Stromal cell of bone marrow (primary cell): ENCODE measurements around the gene CCN6.
"Not testable (repeated sequence)": the region's sequence is repeated elsewhere in the genome, so short reads cannot be mapped to it uniquely, and the experiment has no call there.

Experiments
- DNase-seq: peaks from one replicate; pipeline ENCODE4 v3.0.0-alpha.2; 2012; ENCODE audit warnings: low read depth

Gene CCN6

GRCh38 chr6:112030206-112030960, 23.5 kb upstream of the CCN6 start:
- no peak for DNase-seq

DNA sequence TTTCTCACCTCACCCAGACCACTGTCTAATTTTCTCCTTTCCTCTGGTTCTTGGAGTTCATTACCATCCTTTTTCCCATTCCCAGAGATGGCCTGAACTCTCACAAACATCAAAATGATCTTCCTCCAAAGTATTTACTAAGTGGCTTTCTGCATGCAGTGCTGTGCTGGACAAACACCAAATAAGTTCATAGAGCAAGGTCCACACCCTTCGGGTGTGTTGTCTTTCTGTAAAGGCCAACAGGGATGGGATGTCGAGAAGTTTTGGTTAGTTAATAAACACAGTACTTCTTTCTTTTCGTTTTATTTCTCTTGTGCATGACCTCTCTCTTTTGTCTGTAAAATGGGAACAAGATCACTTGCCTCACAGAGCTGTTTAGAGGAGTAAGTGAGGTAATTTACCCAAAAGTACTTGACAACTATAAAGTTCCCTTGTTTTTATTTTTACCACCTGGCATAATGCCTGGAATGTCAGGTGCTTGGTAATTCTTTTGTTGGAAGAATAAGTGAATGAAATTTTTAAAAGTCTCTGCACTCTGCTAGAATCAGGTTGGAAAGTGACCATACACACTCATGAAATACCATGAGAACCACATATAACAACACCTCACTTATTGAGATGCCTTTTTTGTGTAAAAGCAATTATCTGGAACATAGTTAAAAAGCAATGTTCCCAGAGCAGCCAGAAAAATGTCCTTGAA, 22.8 kb upstream of the CCN6 start:
- no peak for DNase-seq

- no peak for DNase-seq
Measured at GRCh38 chr6:112031960-112032359, 21.9 kb upstream of the CCN6 start.

GRCh38 chr6:112032728-112033127, 21.2 kb upstream of the CCN6 start:
- DNase-seq = no peak

- DNase-seq = no peak
Measured at GRCh38 chr6:112033791-112034615, 19.9 kb upstream of the CCN6 start.

- DNase-seq = no peak
Measured at GRCh38 chr6:112034616-112034995, 19.3 kb upstream of the CCN6 start.

GRCh38 chr6:112036088-112036637, 17.7 kb upstream of the CCN6 start:
- peak; percentile 26 for DNase-seq

GRCh38 chr6:112037783-112038216, 16.1 kb upstream of the CCN6 start:
- DNase-seq = peak; percentile 97

GRCh38 chr6:112038268-112038667, 15.6 kb upstream of the CCN6 start:
- peak; percentile 28 for DNase-seq

DNA sequence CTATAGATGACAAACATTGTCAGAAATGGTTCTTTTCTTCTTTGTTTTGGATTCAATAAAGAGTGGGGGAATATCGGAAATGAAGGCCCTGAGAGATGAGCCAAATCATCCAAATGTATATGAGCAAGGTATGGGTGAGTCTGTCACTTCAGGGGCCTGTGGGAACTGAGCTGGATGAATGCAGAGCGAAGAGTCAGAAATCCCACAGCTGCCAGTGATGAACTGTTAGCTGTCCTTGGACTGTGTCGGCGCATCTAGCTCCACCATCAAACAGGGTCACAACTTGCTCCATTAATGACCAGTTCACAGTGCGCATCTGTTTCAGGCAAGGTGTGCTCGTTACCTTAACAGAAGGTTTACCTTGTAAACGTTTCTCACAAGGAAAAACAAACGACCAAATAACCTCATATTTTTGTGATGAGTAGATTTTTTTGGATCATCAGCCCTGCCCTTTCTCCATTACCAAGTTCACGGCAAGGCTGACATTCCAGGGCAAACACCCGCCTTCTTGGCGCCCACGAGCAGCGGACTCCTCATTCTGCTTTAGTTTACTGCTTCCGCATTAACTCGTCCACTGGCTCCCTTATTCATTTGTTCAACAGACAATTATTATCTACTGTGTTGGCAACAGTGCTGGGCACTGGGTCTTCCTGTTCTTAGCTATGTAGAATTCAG, 15.0 kb upstream of the CCN6 start:
- DNase-seq = no peak

GRCh38 chr6:112039431-112039770, 14.5 kb upstream of the CCN6 start:
- no peak for DNase-seq

DNA sequence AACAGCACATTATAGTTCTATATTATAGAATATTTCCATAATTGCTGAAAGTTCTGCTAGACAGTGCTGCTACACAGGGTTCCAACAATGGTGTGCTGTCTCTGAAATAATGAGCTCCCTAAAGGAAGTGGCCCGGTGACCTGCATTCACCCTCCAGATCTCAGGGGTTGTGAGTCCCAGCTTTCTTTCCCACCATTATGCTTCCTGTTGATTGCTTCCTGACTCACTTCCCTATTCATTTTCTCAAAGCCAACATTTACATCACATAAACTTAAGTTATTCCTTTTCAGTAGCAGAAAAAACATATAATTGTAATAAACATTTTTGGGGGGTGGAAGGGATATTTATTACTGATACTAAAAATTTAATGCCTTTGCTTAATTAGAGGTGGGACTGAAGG, 12.9 kb upstream of the CCN6 start:
- DNase-seq = no peak

GRCh38 chr6:112041535-112041934, 12.4 kb upstream of the CCN6 start:
- DNase-seq = no peak

DNA sequence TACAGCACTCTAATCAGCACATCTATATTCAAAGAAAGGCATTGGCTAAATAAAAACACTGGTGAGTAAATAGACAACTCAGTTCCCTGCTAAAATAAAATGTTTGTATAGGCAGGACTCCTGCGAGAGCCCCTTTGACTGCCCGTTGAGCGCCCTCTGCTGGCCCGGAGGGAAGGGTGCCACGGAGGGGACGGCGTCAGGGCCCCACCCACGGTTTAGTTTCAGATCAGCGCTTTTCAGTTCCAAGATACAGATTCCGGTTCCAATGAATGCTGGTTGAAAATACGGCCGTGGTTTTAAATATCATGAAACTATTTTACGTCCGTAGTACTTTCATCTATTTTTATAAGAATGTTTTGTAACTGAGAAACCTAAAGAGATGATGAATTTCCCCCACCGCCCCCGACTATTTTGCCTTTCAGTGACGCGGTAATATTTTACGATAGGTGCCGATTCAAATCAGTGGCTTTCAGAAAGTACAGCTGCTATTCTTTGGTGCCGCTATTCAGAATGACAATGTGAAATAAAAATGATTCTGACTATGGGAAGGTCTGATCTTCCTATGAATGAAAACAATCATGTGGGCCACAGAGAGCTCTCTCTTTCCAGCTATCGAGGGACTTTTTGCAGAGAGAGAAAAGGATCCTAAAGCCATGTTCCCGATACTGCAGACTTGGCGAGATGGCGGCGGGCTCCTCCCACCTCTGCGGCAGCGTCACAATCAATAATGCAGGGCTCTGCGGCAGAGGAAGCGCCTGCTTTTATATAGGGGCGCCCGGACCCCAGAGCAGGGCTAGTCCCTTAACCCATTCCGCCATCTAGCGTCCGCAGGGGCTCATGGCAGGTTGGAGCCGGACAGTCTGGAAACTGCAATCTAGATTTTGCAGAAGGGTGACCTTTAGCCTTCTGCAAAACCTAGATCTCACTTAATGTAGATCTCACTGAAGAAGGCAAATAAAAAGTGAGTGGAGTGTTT, 10.6 kb upstream of the CCN6 start:
- DNase-seq = peak; percentile 78

GRCh38 chr6:112044196-112044595, 9.7 kb upstream of the CCN6 start:
- no peak for DNase-seq

DNA sequence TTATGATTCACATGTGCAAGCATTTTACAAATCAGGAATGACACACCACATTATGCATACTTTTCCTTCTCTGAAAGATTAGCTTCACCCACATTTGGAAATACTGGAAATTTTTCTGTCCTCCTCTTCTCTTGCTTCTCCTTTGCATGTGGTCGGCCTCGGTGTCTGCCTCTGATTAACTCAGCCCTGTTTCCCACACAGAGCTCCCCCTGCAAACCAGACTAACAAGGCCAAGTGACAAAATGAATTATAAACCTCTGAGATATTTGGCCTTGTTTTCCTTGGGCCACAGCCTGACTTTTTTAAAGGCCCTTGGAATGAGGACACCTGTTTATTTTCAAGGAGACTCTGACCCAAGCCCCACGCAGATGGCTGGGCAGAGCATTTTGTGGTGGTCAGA, 9.0 kb upstream of the CCN6 start:
- peak; percentile 78 for DNase-seq

GRCh38 chr6:112047523-112047922, 6.4 kb upstream of the CCN6 start:
- not testable (repeated sequence) for DNase-seq

- no peak for DNase-seq
Measured at GRCh38 chr6:112049026-112049799, 4.7 kb upstream of the CCN6 start.

- no peak for DNase-seq
Measured at GRCh38 chr6:112049996-112050395, 3.9 kb upstream of the CCN6 start.

GRCh38 chr6:112050429-112050828, 3.5 kb upstream of the CCN6 start:
- DNase-seq = no peak
